ENCODE measurements around the gene SERTAD2.

The SERTAD2 gene

DNA sequence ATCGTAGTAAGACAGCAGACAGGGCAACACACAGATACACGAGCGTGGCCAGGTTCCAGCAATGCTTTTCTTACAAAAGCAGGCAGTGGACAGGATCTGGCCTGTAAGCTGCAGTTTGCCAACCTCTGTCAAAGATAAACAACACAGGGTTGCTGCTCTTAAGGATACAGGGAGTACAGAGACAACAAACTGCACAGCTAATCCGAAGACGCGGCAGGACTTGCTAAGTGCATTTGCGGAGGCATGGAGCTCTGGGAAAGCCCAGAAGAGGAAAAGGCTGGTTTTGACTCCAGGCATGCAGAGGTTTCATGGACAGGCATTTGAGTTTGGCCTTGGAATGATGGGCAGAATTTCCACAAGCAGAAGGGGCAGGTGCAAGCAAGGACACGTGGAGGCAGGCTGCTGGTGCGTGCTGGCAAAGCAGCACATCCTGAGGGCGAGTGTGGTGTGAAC is 24.4 kb downstream of the SERTAD2 start:
- TF ChIP-seq, protein P1, sequence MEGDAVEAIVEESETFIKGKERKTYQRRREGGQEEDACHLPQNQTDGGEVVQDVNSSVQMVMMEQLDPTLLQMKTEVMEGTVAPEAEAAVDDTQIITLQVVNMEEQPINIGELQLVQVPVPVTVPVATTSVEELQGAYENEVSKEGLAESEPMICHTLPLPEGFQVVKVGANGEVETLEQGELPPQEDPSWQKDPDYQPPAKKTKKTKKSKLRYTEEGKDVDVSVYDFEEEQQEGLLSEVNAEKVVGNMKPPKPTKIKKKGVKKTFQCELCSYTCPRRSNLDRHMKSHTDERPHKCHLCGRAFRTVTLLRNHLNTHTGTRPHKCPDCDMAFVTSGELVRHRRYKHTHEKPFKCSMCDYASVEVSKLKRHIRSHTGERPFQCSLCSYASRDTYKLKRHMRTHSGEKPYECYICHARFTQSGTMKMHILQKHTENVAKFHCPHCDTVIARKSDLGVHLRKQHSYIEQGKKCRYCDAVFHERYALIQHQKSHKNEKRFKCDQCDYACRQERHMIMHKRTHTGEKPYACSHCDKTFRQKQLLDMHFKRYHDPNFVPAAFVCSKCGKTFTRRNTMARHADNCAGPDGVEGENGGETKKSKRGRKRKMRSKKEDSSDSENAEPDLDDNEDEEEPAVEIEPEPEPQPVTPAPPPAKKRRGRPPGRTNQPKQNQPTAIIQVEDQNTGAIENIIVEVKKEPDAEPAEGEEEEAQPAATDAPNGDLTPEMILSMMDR (conservative IDR thresholded peaks at IDR 0.05; ENCODE audit: low read length) = no peak
- H3K4me3 ChIP-seq (ENCODE audit: low read length) = no peak overlapping the region
- DNase-seq (ENCODE audit: low read depth) = no peak

GRCh38 chr2:64627860-64628841 is 25.6 kb downstream of the SERTAD2 start:
- no peak overlapping the region for H3K4me3 ChIP-seq (ENCODE audit: low read length)
- no peak for DNase-seq (ENCODE audit: low read depth)
- TF ChIP-seq, protein P1 (conservative IDR thresholded peaks at IDR 0.05; ENCODE audit: low read length) = no peak

- DNase-seq (ENCODE audit: low read depth) = no peak
- TF ChIP-seq, protein P1 (conservative IDR thresholded peaks at IDR 0.05; ENCODE audit: low read length) = no peak
Measured at GRCh38 chr2:64626963-64627760, 26.6 kb downstream of the SERTAD2 start.

DNA sequence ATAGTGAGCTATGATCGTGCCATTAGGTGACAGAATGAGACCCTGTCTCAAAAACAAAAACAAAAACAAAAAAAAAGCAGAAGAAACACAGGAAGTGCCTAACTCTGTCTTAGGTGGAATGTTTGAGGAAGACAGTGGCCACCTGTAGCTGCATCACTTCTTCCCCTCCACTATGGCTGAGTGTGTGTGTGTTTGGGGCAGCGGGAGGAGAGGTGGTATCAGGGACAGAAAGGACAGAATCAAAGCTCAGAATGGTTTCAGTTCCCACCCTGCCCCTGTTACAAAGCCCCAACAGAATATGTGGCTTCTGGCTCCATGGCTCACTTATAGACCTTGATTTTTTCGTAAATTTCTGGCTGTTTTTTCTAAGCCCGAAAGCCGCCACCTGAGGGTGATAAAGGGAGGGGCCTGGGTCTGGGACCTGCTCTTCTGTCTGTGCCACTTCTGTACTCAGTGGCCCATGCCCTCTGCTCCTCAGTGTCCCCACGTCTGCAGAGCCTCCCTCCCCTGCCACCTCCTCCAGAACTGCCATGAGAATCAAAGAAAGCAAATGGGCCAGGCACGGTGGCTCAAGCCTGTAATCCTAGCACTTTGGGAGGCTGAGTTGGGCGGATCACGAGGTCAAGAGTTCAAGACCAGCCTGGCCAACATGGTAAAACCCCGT is 27.4 kb downstream of the SERTAD2 start:
- no peak for DNase-seq (ENCODE audit: low read depth)
- TF ChIP-seq, protein P1 (conservative IDR thresholded peaks at IDR 0.05; ENCODE audit: low read length) = no peak
- H3K4me3 ChIP-seq (ENCODE audit: low read length) = no peak overlapping the region

More at GRCh38 chr2:64626963-64627760, 26.6 kb downstream of the SERTAD2 start:
- no peak overlapping the region for H3K4me3 ChIP-seq (ENCODE audit: low read length)

DNA sequence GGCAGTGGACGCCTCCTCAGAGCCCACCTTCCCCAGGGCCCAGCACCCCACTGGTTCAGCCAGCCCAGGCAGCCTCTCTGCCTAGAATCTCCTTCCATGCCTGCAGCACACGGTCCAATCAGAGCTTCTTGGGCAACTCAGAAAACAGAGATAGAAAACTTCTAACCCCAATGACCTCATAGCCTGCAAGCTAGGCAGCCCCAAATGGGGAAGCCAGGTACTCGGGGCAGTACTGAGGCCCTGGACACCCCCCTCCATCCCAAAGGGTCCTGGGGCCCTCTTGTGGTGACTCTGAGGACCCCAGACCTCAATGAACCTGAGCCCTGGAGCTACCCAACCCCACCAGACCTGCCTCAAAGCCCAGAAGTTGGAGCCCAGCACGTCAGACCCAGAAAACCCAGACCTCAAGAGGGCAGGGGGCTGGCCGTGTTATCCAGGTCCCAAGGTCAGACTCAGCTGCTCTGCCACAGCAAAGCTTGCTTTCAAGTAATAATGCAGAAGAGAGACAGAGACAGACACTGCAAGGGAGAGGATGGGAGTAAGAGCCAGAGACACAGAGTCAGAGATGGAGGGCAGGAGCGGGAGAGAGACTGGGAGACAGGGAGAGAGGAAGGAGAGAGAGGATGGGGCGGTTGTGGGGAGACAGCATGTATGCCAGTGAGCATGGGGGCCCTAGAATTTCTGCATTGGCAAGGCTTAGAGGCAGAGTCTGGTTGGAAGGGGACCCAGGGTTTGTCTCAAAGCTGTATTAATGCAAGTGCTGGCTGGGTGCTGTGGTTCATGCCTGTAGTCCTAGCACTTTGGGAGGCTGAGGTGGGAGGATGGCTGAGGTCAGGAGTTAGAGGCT is 28.2 kb downstream of the SERTAD2 start:
- no peak overlapping the region for H3K4me3 ChIP-seq (ENCODE audit: low read length)
- no peak for DNase-seq (ENCODE audit: low read depth)
- TF ChIP-seq, protein P1 (conservative IDR thresholded peaks at IDR 0.05; ENCODE audit: low read length) = no peak

- TF ChIP-seq, protein P1 (conservative IDR thresholded peaks at IDR 0.05; ENCODE audit: low read length) = no peak
- H3K4me3 ChIP-seq (ENCODE audit: low read length) = no peak overlapping the region
- no peak for DNase-seq (ENCODE audit: low read depth)
Measured at GRCh38 chr2:64624862-64625261, 28.9 kb downstream of the SERTAD2 start.
